Prostate gland (tissue), 2 donors: ENCODE measurements around the gene ARHGDIG.

Experiments
- POLR2A ChIP-seq: fragments of 450-650 bp; IDR thresholded peaks from one replicate; pipeline ENCODE4 v1.6.1; 2016; ENCODE audit warnings: antibody characterized with exemption, mild to moderate bottlenecking
- POLR2AphosphoS5 ChIP-seq: sonication (generic); formaldehyde crosslinking; IDR thresholded peaks from one replicate; pipeline ENCODE4 v1.6.1; 2017; ENCODE audit warnings: antibody characterized with exemption
- TF ChIP-seq, protein P1 (sequence below), 4 experiments: fragments of 200-600 bp in 2 of 4; fragments of 450-650 bp in 2 of 4; sonication (generic) in 2 of 4; IDR thresholded peaks; 1 replicate in 3 of 4; 2 replicates in 1 of 4; pipeline ENCODE4 v1.5.1; 2016 to 2019; ENCODE audit warnings: antibody characterized with exemption in 4 of 4, mild to moderate bottlenecking in 2 of 4, moderate library complexity in 2 of 4

- TF ChIP-seq, protein P1, sequence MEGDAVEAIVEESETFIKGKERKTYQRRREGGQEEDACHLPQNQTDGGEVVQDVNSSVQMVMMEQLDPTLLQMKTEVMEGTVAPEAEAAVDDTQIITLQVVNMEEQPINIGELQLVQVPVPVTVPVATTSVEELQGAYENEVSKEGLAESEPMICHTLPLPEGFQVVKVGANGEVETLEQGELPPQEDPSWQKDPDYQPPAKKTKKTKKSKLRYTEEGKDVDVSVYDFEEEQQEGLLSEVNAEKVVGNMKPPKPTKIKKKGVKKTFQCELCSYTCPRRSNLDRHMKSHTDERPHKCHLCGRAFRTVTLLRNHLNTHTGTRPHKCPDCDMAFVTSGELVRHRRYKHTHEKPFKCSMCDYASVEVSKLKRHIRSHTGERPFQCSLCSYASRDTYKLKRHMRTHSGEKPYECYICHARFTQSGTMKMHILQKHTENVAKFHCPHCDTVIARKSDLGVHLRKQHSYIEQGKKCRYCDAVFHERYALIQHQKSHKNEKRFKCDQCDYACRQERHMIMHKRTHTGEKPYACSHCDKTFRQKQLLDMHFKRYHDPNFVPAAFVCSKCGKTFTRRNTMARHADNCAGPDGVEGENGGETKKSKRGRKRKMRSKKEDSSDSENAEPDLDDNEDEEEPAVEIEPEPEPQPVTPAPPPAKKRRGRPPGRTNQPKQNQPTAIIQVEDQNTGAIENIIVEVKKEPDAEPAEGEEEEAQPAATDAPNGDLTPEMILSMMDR (IDR thresholded peaks at IDR 0.05) = no peak
- TF ChIP-seq POLR2A (no peak), POLR2AphosphoS5 (no peak)
Measured at GRCh38 chr16:245105-245504, 35.3 kb upstream of the ARHGDIG start.
